GM21717 (cell line): ENCODE measurements around the gene TOB2.
A peak's percentile ranks its signal among the peaks of the same experiment; 100 is the strongest.

Source experiments
- ATAC-seq: cut with Tn5 transposase; IDR thresholded peaks from one replicate; pipeline ENCODE4 v1.9.1; 2021; ENCODE audit warnings: mild to moderate bottlenecking, moderate library complexity; ENCODE audit not compliant: unreplicated experiment

The TOB2 gene, protein sequence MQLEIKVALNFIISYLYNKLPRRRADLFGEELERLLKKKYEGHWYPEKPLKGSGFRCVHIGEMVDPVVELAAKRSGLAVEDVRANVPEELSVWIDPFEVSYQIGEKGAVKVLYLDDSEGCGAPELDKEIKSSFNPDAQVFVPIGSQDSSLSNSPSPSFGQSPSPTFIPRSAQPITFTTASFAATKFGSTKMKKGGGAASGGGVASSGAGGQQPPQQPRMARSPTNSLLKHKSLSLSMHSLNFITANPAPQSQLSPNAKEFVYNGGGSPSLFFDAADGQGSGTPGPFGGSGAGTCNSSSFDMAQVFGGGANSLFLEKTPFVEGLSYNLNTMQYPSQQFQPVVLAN

DNA sequence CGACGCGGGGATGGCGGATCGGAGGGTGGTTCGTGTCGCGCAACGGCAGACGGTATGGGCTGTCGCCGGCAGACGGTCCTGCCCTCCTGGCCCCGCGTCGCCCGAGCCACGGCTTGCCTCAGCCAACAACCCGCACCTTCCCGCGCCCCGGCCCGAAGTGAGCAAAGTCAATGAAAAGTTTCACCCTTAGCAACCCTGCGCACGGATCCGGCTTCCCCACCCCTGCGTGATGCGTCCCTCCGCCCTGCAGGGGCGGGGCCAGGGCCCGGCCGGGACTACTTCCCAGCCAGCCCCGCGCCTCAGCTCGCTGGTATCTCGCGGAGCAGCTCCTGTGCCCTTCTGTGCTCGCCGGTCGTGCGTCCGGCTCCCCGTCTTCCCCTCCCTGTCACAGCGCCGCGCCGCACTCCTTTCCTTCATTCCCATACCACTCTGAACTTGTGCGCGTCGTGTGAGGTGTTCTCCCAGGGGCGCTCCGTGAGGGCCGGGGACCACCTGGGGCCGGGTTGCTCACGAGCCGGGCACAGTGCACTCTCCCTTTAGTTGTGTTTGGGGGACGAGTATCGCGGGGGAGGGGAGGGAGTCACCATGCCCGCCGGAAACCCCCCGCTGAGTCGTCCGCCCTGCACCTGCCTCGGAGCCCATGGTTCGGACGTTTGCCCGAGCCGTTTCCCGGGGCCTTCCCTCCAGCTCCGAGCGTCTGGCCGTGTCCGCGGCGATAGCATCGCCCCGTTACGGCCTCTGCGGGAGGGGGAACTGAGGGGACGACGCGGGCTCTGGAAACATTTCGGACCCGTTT is at the start of gene TOB2:
Gene TOB2, minus strand, starts transcription at position 163 of the 796 bp plus-strand sequence. CDS start 9,456 bp downstream, outside the sequence.
- ATAC-seq: peak; percentile 39

DNA sequence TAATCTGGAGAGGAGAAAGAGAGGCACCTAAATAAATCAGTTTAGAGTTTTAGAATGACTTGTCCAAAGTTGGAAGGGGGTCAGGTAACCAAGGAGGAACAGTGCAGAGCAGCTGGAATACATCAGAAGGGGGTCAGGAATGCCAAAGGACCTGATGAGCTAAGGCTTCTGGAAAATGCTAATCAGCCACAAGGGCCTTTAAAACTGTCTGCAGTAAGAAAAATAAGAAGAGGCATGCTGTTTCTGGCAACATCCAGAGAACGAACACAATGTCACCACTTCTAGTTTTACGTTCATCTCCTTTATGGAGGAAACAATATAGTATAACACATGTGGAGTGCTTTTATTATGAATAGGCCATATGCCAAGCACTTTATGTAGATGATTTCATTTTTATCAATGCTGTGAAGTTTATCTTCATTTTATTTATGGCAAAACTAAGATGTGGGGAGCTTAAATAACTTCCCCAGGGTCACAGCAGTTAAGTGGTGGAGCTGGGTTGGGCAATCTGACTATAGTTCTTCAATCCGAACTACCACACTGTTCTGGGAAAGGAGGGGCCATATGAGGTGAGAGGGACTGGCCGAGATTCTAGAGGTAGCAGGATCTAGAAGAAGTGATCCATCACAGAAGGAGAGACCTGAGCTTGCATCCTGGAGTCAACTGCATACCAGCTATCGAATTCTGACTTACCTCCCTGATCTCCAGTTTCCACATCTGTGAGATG is 44.9 kb upstream of the TOB2 start:
- ATAC-seq: no peak

DNA sequence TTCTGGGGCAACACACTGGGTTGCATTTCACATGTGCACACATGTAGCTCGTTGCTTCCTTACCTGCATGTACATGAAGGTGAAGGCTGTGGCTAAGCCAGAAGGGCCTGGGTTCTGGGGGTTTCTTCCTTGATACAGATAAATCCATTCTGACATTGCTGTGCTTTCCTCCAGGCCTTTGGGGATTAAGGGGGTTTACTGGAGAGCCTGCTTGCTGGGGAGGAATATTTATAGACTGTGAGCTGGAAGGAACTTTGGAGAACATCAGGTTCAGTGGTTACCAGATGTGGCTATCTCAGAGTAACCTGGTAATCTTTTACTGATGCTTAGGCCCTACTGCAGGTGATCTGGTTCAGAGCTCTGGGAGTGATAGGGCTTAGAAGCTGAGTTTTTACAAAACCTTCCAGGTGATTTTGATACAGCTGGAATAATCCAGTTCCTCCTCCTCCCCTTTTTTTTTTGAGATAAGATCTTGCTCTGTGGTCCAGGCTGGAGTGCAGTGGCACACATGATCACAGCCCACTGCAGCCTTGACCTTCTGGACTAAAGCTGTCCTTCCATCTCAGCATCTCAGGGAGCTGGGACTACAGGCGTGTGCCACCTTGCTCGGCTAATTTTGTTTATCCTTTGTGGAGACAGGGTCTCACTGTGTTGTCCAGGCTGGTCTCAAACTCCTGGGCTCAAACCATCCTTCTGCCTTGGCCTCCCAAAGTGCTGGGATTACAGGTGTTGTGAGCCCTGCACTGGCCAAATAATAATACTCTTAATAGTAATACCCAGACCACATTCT is 42.2 kb upstream of the TOB2 start:
- ATAC-seq: no peak

DNA sequence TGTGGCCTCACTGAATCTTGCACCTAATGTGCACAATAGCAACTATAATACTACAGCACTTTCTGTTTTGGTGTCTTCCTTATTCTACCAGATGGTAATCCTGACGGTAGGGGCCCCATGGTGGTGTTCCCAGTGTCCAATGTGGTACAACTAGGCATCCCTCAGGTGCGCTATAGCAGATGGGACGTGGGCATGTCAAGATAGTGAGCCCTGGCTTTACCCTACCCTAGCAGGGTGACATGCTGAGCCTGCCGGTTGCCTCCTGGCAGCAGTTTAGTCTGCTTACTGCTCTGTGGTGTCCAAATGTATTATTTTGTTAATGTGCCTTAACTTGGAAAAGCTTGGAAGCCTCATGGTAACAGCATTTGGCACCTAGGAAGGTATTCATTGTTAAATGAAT is 41.5 kb upstream of the TOB2 start:
- no peak for ATAC-seq

DNA sequence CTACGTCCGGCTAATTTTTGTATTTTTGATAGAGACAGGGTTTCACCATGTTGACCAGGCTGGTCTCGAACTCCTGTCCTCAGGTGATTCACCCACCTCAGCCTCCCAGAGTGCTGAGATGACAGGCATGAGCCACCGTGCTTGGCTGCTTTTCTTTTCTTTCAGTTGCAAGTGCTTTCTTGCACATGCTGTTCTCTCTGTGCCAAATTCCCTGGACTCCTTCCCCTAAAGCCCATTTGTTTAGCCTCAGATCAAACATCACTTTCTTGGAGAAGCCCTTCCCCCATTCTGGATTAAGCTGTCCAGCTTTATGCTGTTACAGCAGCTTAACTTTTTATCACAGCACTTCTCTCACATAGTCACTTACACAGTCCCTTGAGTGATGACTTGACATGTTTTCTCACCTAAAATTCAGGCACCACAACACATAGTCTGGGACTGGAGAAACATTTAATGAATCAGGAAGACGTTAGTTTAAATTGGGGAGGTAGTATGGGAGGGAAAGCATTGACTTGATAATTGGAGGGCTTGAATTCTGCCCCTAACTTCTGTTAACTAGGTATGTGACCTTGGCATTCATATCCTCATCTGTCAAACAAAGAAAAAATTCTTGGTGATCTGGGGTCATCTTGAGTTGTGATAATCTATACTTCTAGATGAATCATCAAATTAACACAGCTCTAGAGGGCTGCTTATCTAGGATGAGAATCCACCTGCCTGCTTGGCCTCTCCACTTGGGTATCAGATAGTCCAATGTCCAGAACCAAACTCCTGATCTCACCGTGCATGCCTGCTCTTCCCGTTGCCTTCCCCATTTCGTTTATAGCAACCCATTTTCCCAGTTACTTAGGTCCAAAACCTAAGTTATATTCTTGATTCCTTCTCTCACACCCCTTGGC is 40.7 kb upstream of the TOB2 start:
- no peak for ATAC-seq

DNA sequence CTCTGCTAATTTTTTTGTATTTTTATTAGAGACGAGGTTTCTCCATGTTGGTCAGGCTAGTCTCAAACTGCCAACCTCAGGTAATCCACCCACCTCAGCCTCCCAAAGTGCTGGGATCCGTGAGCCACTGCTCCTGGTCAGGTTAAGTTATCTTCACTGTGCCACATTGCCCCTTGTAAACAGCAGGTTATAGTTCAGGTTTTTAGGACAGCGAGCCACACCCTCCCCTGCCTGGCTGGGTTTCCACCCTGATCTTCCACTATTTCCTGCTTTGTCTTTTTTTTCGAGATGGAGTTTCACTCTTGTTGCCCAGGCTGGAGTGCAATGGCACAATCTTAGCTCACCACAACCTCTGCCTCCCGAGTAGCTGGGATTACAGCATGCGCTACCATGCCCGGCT is 38.4 kb upstream of the TOB2 start:
- ATAC-seq: no peak

DNA sequence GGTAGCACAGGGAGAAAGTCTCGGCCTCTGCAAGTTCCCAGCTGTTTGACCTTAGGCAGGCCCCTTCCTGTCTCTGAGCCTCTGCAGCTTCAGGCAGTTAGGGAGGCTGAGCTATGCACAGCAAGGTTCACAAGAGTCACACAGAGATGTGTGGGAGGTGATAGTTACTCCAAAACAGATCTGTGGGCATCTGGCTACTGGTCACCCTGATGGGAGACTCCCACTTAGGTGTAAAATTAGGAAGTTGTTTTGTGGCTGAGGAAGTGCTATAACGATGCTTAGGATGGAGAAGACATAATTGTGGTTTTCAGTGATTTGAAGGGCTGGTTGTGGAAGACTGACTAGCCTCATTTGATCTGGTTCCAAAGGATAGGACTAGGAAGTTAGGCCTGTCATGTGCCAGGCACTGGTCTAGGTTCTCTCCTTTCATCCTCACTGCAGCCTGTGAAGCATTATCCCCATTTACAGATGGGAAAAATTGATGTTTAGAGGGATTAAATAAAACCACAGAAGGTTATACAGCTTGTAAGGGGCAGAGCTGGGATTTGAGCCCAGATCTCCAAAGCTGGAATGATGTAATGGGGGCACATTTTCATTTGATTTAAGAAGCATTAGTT is 35.8 kb upstream of the TOB2 start:
- no peak for ATAC-seq

DNA sequence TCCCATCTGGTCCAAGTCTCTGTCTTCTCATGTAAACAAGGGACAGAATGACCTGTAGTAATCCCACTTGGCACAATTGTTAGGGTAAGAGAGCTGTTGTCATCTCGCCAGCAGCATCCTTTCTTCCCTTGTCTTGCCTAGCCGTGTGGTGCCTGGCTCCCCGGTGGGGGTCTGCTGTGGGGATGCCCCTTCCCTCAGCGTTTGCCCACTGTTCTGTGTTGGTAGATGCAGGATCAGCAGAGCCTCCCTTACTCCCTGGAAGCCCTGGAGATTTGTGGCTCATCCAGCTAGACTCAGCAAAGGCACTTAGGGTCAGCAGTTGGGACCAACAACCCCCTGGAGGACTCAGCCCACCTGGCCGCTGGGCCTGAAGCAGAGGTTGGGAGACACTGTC is 35.3 kb upstream of the TOB2 start:
- no peak for ATAC-seq

DNA sequence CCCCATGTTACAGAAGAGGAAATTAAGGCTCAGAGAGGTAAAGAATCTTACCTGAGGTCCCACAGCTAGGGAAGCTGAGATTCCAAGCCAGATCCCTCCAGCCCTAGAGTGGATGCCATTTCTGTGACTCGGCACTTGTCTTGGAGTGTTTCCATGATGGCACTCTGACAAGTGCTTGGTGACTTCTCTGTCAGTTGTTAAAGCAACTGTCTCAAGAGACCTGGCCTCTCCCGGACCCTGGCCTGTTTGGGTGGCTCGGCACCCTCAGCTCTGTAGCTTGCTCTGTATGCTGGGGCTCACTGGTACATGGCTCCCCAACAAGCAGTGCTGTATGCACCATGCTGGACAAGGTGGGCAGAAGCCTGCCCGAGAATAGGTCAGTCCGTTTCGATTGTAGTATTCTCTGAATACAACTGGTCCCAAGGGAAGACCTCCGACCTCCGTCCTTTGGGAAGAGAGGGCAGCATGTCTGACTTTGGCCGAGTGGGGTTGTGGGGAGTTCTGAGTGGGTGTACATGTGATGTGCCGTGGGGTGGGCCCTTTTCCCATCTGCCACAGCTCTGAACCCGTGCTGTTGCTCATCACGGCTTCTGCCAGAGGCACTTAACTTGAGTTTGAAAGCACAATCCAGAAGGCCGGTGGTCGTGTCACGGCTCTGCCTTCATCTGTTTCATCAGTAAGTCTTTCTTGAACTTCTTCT is 34.7 kb upstream of the TOB2 start:
- no peak for ATAC-seq

DNA sequence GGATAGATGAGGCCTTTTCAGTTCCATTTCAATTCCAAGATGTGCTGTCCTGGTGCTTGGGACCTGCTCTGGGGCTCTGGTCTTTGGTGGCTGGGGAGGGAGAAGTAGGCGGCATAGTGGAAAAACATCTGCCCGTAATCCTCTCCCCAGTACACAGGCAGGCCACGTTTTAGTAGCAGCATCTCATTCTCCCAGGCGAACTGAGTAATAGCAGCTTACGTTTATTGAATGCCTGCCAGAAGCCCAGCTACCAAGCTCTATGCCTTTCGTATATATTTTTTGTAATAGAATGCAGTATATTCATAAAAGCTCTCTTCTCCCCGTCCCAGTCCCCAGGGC is 33.8 kb upstream of the TOB2 start:
- ATAC-seq: no peak

DNA sequence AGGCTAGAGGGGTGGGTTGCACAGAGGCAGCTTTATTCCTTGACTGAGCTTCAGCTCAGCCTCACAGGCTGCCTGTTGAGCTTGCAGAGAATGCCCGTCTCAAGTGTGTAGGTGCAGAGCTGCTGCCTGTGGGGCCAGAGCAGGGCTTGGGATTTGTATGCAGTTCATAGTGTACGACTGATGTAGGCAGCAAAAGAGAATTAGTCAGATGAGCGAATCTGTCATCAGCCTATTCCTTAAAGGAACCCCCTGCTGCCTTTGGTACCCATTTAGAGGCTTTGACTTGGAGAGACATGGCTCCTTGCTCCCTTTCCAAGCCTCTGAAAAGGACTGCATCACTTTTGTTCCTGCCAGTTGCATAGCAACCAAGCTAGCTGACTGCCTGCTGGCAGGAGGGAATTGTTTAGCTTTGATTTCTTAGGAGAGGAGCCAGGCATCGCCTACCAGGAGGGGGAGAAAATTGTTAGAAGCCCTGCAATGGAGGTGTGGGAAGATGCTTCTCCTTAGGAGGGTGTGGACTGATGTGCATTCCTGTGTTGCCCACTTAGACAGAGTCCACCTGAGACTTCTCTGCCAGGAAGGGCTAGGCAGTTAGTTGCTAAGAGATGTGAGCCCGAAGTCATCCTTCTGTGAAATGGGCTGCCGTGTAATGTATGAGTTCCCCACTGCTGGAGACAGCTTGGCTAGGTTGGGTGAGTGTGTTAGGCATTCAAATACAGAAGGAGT is 33.2 kb upstream of the TOB2 start:
- no peak for ATAC-seq

DNA sequence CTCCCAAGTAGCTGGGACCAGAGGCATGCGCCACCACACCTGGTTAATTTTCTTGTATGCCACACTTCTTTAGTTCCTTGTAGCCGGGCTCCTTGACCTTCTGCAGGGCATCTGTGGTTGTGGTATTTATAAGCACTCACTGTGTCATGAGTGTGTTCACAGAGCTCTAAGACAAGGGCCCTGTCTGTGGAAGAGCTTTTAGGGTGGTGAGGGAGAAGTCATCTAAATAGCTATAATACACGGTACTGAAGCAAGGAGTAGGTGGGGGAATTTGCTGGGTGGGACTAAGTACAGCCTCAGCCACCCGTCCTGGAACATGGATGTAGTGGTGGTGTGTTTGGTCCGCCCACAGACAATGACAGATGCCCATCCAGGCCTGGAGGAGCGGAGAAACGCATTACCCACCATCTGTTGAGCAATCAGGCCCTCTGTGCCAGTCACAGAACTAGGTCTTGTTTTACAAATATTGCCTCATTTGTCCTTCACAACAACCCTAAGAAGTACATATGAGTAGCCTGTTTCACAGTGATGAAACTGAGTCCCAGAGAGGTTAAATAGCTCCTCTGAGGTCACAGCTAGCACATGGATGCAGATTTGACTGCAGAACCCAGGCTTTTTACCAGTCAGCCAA is 32.4 kb upstream of the TOB2 start:
- no peak for ATAC-seq

DNA sequence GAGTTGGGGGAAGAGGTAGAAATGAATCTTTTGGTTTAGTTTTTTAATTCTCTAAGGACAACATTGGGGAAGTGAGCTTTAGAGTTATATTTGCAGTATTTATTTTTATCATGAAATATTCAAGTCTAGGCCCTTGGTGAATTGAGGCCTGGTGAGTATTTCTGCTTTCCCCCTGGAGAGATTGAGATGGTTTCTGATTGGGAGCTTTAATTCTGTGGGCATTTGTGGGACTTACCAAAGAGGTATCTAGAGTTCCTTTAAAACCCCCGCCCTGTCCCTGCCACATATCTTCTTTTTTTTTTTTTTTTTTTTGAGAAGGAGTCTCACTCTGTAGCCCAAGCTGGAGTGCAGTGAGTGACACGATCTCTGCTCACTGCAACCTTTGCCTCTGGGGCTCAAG is 31.9 kb upstream of the TOB2 start:
- ATAC-seq: no peak

DNA sequence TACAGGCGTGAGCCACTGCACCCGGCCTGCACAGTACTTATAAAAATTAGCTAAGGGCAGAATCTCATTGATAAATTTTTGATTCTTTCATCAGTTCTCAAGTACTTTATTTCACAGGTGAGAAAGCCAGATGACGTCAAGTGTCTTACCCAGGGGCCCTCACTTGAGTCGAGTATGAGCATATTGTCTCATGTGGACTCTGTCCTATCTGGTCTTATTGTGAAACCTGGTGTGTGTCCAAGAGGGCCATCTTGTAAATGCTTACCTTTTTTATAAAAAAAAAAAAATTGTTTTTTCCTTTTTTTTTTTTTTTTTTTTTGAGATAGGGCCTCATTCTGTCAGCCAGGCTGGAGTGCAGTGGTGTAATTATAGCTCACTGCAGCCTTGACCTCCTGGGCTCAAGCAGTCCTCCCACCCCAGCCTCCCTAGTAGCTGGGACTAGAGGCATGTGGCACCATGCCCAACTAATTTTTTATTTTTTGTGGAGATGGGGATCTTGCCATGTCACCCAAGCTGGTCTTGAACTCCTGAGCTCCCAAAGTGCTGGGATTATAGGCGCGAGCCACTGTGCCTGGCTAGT is 28.4 kb upstream of the TOB2 start:
- ATAC-seq: no peak

DNA sequence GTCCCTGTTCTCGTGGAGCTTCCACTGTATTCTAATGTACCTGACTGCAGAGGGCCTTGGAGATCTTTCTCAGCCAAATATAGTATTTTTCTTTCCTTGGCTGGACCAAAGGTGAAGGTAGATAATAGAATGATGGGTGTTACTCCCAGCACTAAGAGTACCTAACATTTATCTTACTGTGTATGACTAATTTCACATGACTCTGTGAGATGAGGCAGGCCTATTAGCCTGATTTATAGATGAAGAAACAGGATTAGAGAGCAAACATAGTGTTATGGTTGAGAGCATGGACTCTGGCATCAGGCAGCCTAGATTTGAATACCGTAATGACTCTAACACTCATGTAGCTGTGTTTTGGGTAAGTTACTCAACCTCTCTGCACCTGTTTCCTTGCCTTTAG is 25.0 kb upstream of the TOB2 start:
- no peak for ATAC-seq

DNA sequence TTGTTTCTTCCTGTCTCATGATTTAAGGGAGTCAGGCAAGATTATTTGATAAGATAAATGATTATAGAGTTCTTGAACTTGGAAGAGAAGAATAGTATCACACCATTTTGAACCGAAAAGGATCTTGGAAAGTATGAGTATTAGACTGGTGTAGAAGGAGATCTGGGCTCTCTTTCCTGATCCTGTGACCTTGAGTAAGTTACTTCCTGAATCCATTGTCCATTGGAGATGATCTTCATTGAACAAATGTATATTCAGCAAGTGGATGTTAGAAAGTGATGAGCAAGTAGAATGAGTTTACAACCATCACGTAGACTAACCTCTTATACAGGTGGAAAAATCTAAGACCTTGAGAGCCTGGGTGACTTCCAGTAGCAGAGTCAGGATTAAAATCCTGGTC is 24.3 kb upstream of the TOB2 start:
- no peak for ATAC-seq

DNA sequence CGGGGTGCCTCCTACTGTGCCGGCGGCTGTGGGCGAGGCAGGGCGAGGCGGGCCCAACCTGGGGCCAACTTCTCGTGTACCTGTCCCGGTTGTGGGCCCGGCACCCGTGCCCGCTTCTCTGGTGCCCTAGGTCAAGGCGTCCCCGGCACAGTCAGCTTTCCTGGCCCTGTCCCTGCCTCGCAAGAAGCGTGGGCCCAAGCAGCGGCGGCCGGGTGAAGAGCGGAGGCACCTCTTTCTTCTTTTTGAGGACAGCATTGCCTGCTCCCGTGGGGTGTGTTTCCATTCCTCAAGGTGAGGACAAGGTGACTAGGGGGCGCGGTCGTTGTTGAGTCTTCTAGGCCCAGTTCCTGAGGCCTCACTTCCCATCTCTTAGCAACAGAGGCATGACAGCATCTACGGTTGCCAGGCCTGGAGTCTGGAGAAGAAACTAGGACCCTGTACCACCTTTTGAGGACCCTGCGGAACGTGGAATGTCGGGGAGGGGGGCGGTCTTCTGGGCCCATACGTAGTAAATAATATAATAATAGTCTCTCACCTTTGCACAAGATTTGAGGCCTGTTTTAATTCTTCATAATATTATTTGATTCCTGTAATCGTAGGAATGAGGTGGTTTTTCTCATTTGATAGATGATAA is 22.7 kb upstream of the TOB2 start:
- ATAC-seq: peak; percentile 26
